ENCODE data around the gene HMGXB3.

DNA sequence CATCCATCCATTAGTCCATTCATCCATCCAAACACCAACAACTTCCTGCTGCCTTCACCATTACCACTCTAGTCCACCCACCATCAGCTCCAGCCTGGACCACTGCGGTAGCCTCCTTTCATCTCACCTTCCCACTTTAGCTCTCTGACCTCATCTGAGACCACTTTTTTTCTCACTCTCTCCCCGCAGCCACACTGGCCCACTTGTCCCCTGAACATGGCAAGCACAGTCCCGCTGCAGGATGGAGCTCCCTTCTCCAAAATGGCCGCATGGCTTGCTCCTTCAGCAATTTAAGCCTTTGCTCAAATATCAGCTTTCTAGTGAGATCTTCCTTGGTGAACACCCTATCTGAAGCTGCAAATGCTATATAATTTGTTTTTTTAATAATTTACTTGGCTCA, 74.7 kb downstream of the HMGXB3 start:
- TF ChIP-seq CTCF (IDR thresholded peaks at IDR 0.05; ENCODE audit: low read depth, low read length, missing input control) (no peak), FOXA1 (IDR thresholded peaks at IDR 0.05) (no peak)
